ENCODE measurements around the gene UIMC1. TPM values are rescaled to one million over a fixed set of nuclear protein-coding genes. Genes with fewer than 3 reads are reported as not detected.
A peak's percentile ranks its signal among the peaks of the same experiment; 100 is the strongest.

The UIMC1 gene
- total RNA-seq, 1 donor from 2014 or later, result 46.6 TPM

- H3K27ac Mint-ChIP-seq (ENCODE audit: unreplicated experiment), result no peak overlapping the region
- no peak overlapping the region for H3K4me3 Mint-ChIP-seq
- H3K9me3 Mint-ChIP-seq, result no peaks in the 10 kb centered on the region
- DNase-seq (ENCODE audit: low read depth, low spot score), result no peak
- peaks cover 16% of the 10 kb centered on the region for H3K27me3 Mint-ChIP-seq (ENCODE audit: low read depth)
- H3K4me1 Mint-ChIP-seq, result peaks cover 19% of the 10 kb centered on the region
- TF ChIP-seq CTCF (conservative IDR thresholded peaks at IDR 0.05), result no peak
- no peaks in the 10 kb centered on the region for H3K36me3 Mint-ChIP-seq (ENCODE audit: low read depth)
These were observed 124.0 kb downstream of the UIMC1 start for GRCh38 chr5:176882567-176882903.

GRCh38 chr5:176881816-176882566, 124.6 kb downstream of the UIMC1 start:
- Mint-ChIP-seq H3K9me3 (no peaks in the 10 kb centered on the region), H3K4me1 (peaks cover 19% of the 10 kb centered on the region), H3K36me3 (ENCODE audit: low read depth) (no peaks in the 10 kb centered on the region), H3K4me3 (no peak overlapping the region), H3K27me3 (ENCODE audit: low read depth) (peaks cover 16% of the 10 kb centered on the region), H3K27ac (ENCODE audit: unreplicated experiment) (peak overlapping the region; percentile 28)
- TF ChIP-seq CTCF (conservative IDR thresholded peaks at IDR 0.05), result no peak
- no peak for DNase-seq (ENCODE audit: low read depth, low spot score)

- no peak for DNase-seq (ENCODE audit: low read depth, low spot score)
- TF ChIP-seq CTCF (conservative IDR thresholded peaks at IDR 0.05), result no peak
- no peaks in the 10 kb centered on the region for H3K9me3 Mint-ChIP-seq
- peaks cover 18% of the 10 kb centered on the region for H3K27me3 Mint-ChIP-seq (ENCODE audit: low read depth)
- H3K4me1 Mint-ChIP-seq, result peaks cover 19% of the 10 kb centered on the region
- H3K36me3 Mint-ChIP-seq (ENCODE audit: low read depth), result no peaks in the 10 kb centered on the region
- peak overlapping the region; percentile 35 for H3K27ac Mint-ChIP-seq (ENCODE audit: unreplicated experiment)
- H3K4me3 Mint-ChIP-seq, result no peak overlapping the region
These were observed 125.4 kb downstream of the UIMC1 start for GRCh38 chr5:176881021-176881749.

- Mint-ChIP-seq H3K27ac (ENCODE audit: unreplicated experiment) (no peak overlapping the region), H3K27me3 (ENCODE audit: low read depth) (peaks cover 22% of the 10 kb centered on the region)
These were observed 126.1 kb downstream of the UIMC1 start for GRCh38 chr5:176880366-176881020.

More at GRCh38 chr5:176880366-176881020, 126.1 kb downstream of the UIMC1 start:
- H3K4me1 Mint-ChIP-seq, result peaks cover 19% of the 10 kb centered on the region
- no peak for DNase-seq (ENCODE audit: low read depth, low spot score)
- H3K9me3 Mint-ChIP-seq, result no peaks in the 10 kb centered on the region
- H3K36me3 Mint-ChIP-seq (ENCODE audit: low read depth), result no peaks in the 10 kb centered on the region
- no peak for TF ChIP-seq CTCF (conservative IDR thresholded peaks at IDR 0.05)
- H3K4me3 Mint-ChIP-seq, result no peak overlapping the region
